ENCODE data around the gene TOLLIP.
"Not testable (repeated sequence)": the region's sequence is repeated elsewhere in the genome, so short reads cannot be mapped to it uniquely, and the experiment has no call there.

Gene TOLLIP

DNA sequence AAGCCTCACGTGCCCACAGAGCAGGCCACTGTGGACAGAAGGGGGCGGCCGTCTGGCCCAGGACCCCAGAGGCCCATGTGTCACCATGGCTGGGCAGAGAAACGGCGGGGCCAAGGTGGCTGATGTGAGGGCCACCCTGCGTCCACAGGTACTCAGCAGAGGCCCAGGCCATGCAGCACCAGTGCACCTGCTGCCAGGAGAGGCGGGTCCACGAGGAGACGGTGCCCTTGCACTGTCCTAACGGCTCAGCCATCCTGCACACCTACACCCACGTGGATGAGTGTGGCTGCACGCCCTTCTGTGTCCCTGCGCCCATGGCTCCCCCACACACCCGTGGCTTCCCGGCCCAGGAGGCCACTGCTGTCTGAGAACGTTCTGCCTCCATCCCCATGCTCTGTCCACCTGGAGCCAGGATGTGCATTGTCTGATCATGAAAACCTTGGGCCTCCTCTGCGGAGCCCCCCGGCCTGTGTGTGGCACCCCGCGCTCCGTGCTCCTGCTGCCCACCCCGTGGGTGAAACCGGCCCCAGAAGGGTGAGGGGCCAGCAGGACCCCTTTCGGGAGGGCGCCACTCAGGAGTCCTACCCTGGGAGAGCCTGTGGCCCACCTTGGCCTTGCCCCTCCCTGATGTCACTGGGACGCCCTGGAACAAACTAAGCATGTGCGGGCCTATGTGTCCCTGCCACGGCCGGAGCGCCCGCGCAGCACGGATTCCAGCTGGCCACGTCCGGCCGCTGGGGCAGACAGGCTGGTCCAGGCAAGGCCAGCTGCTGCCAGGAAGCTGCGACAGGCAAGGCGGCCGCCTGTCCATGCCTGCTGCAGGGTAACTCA lies 48.0 kb downstream of the TOLLIP start:
- DNase-seq = no peak

DNA sequence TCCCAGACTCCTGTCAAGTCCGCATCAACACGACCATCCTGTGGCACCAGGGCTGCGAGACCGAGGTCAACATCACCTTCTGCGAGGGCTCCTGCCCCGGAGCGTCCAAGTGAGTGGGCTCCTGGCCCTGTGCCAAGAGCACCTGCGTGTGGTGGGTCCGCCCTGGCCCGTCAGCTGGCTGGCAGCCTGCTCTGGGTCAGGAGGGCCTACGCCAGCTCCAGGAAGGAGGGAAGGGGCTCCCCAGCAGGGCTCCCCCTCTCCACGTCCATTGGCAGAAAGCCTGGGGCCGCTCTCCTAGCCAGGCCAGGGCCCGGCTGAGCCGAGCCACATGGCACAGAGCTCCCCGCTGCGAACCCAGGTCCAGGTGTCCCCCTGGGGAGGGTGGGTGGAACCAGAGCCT lies 48.8 kb downstream of the TOLLIP start:
- no peak for DNase-seq

DNA sequence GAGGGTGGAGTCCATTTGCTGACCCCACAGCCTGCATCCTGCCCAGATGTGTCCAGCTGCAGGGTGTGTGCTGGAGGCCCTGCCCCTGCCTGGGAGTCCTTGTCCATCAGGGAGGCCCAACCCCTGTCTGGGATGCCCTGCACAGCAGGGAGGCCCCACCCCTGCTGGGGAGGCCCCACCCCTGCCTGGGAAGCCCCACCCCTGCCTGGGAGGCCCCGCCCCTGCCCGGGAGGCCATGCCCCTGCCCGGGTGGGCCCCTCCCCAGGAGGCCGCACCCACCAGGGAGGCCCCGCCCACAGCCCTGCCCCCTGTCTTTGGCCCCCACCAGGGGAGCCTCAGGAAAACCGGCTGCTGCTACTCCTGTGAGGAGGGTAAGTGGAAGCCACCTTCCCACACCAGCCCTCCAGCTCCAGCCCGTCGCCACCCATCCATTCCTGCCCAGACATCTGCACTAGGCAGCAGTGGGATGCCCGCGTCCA lies 49.4 kb downstream of the TOLLIP start:
- DNase-seq = no peak

DNA sequence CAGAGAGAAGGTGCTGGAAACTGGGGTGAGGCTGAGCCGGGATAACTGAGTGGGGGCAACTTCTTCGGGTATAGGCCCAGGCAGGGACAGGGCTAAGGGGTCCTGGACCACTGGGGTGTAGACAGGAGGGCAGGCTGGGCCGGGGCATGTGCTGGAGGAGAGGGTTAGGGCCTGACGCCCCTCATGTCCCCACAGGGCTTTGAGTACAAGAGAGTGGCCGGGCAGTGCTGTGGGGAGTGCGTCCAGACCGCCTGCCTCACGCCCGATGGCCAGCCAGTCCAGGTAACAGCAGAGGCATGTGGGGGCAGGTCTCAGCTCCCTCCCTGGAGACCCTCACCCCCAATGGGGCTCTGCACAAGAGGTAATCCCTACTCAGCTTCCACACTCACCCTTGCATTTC lies 49.9 kb downstream of the TOLLIP start:
- no peak for DNase-seq

DNA sequence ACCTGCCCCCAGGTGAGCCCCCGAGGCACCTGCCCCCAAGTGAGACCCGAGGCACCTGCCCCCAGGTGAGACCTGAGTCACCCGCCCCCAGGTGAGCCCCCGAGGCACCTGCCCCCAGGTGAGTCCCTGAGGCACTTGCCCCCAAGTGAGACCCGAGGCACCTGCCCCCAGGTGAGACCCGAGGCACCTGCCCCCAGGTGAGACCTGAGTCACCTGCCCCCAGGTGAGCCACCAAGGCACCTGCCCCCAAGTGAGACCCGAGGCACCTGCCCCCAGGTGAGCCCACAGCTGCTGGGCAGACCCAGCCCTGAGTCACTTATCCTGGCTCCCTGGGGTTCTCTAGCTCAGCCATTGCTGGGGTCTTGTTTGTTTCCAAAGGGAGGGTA lies 50.4 kb downstream of the TOLLIP start:
- DNase-seq = no peak

DNA sequence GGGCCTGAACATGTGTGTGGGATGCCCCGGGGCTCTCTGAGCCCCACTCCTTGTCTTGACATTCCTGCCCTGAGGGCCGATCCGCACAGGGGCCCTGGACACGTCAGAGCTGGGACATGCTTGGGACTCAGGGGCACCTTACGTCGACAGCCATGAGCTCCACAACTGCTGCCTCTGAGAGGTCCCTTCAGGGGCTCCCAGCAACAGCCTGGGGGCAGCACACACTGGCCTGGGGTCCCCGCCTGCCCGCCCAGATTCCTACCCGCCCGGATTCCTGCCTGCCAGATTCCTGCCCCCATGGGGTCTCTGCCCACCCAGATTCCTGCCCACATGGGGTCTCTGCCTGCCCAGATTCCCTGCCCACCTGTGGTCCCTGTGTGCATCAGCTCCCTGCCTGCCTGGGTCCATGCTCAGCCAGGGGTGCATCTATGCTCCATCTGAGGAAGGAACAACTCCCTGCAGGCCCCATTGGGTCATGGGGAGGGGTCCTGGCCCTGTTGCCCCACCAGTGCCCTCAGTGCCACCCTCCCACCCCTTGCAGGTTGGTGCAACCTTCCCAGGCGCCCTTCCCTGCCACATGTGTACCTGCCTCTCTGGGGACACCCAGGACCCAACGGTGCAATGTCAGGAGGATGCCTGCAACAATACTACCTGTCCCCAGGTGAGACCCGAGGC lies 50.9 kb downstream of the TOLLIP start:
- DNase-seq = no peak

DNA sequence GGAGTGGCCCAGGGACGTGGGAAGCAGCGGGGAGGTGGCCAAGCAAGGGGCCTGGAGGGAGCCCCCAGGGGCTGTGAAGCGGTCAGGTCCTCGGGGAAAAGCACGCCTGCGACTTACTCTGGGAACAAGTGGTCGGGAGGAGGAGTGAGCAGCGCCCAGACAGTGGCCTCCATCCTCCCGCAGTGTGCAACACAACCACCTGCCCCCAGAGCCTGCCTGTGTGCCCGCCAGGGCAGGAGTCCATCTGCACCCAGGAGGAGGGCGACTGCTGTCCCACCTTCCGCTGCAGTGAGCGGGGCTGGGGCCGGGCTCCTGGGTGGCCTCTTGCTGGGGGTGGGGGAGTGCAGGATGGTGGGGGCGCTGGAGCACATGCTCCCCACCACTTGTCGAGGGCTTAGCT lies 51.5 kb downstream of the TOLLIP start:
- no peak for DNase-seq

DNA sequence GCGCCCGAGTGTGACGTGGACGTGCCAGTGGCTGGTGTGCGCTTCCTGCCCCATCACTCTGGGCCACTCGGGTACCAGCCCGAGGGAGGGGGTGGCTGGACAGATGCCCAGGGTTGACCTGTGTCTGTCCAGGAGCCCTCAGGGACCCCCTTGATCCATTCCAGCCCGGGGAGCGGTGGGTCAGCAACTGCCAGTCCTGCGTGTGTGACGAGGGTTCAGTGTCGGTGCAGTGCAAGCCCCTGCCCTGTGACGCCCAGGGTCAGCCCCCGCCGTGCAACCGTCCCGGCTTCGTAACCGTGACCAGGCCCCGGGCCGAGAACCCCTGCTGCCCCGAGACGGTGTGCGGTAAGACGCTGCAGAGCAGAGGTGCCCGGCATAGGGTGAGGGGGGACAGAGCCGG lies 52.1 kb downstream of the TOLLIP start:
- no peak for DNase-seq

DNA sequence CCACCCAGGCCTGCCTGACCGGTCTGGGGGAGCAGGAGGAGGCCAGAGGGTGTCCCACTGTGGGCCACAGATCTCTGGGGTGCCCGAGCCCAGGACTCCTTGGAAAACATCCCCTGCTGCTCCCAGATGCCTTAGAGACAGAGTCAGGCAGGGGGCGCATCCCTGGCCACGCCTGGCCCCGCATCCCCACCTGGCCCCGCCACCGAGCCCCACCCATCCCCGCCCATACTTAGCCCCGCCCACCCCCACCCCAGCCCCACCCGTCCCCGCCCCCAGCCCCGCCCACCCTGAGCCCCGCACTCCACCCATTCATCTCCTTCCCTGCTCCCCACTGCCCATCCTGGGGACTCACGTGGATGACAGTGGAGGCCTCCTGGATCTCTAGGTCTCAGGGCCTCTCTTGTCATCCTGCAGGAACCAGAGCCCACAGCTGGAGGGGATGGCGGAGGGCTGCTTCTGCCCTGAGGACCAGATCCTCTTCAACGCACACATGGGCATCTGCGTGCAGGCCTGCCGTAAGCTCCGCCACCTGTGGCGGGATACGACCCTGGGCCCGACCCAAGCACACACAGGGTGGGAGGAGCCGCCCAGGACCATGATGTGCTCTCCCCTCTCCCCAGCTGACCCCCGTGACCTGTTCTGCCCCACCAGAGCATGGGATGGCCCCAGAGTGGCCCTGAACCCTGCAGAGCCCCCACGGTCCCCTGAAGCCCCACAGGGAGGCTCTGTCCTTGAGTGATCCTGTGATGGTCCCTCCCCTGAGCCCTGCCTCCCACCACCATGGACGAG lies 53.0 kb downstream of the TOLLIP start:
- no peak for DNase-seq

DNA sequence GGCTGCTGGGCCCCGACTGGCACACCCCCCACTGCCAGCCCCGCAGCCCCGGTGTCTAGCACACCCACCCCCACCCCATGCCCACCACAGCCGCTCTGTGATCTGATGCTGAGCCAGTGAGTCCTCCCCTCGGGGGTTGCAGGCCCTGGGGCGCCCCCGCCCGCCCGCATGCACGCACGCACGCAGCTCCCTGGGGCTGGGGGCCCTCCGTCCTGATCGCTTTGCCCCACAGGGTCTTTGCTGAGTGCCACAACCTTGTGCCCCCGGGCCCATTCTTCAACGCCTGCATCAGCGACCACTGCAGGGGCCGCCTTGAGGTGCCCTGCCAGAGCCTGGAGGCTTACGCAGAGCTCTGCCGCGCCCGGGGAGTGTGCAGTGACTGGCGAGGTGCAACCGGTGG lies 54.3 kb downstream of the TOLLIP start:
- no peak for DNase-seq

DNA sequence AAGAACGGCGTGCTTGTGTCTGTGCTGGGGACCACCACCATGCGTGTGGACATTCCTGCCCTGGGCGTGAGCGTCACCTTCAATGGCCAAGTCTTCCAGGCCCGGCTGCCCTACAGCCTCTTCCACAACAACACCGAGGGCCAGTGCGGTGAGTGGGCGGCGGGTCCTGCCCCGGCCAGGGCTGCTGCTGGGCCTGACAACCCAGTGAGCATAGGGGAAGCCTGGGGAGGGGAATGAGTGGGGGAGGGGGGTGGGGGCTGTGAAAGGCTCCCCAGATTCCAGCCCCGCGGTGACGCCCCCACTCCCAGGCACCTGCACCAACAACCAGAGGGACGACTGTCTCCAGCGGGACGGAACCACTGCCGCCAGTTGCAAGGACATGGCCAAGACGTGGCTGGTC lies 54.7 kb downstream of the TOLLIP start:
- DNase-seq = no peak

DNA sequence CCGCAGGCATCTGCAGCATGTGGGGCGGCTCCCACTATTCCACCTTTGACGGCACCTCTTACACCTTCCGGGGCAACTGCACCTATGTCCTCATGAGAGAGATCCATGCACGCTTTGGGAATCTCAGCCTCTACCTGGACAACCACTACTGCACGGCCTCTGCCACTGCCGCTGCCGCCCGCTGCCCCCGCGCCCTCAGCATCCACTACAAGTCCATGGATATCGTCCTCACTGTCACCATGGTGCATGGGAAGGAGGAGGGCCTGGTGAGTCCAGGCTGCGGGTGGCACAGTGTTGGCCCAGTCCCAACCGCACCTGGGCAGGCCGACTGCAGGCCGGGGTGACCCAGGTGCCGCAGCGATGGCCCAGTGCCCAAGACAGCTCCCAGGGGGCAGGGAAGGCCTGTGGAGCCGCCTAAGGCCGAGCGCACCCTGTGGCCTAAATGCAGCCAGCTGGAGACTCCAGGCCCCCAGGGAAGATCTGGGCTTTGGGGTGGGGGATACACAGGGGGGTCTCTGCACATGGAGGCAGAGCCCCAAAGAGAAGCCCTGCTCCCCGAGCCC lies 55.3 kb downstream of the TOLLIP start:
- DNase-seq = no peak

DNA sequence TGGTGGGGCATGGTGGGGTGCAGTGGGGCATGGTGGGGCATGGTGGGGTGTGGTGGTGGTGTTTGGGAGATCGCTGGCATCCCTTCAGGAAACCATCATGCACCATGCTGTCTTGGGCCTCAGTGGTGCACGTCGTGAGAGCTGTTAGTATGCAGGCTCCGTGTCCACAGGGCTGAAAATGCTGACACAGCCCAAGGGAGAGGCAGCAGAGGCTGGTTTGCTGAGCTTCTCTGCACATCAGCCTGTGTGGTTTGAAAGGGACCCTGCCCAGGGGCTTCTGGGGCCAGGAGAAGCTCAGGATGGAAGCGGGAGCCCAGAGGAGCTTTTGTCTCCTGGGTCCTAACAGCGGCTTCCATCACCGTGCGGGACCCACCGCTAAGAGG lies 56.3 kb downstream of the TOLLIP start:
- DNase-seq = no peak

DNA sequence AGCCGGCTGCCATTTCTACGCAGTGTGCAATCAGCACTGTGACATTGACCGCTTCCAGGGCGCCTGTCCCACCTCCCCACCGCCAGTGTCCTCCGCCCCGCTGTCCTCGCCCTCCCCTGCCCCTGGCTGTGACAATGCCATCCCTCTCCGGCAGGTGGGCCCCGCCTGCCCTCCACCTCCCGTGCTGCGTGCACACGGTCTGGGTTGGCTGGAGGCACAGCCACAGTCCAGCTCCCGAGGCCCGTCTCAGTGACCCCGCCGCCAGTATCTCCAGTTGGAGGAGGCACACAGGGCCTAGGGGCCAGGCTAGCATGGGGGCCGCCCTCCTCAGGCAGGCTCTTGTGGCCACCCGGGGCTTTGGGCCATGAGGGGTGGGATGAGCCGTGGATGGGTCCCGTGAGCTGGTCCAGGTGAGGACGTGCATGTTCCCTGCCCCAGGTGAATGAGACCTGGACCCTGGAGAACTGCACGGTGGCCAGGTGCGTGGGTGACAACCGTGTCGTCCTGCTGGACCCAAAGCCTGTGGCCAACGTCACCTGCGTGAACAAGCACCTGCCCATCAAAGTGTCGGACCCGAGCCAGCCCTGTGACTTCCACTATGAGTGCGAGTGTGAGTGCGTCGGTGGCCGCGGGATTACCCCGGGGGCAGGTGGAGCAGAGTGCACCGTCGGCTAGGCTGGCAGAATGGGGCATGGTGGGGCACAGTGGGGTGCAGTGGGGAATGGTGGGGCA lies 56.9 kb downstream of the TOLLIP start:
- DNase-seq = no peak

DNA sequence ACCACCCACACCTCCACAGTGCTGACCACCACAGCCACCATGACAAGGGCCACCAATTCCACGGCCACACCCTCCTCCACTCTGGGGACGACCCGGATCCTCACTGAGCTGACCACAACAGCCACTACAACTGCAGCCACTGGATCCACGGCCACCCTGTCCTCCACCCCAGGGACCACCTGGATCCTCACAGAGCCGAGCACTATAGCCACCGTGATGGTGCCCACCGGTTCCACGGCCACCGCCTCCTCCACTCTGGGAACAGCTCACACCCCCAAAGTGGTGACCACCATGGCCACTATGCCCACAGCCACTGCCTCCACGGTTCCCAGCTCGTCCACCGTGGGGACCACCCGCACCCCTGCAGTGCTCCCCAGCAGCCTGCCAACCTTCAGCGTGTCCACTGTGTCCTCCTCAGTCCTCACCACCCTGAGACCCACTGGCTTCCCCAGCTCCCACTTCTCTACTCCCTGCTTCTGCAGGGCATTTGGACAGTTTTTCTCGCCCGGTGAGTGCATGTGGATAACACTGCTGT lies 58.1 kb downstream of the TOLLIP start:
- DNase-seq = no peak

DNA sequence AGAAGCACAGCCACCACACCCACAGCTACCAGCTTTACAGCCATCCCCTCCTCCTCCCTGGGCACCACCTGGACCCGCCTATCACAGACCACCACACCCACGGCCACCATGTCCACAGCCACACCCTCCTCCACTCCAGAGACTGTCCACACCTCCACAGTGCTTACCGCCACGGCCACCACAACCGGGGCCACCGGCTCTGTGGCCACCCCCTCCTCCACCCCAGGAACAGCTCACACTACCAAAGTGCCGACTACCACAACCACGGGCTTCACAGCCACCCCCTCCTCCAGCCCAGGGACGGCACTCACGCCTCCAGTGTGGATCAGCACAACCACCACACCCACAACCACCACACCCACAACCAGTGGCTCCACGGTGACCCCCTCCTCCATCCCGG lies 59.0 kb downstream of the TOLLIP start:
- not testable (repeated sequence) for DNase-seq

DNA sequence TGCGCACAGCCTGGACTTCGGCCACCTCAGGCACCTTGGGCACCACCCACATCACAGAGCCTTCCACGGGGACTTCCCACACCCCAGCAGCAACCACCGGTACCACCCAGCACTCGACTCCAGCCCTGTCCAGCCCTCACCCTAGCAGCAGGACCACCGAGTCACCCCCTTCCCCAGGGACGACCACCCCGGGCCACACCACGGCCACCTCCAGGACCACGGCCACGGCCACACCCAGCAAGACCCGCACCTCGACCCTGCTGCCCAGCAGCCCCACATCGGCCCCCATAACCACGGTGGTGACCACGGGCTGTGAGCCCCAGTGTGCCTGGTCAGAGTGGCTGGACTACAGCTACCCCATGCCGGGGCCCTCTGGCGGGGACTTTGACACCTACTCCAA lies 60.5 kb downstream of the TOLLIP start:
- DNase-seq = not testable (repeated sequence)

DNA sequence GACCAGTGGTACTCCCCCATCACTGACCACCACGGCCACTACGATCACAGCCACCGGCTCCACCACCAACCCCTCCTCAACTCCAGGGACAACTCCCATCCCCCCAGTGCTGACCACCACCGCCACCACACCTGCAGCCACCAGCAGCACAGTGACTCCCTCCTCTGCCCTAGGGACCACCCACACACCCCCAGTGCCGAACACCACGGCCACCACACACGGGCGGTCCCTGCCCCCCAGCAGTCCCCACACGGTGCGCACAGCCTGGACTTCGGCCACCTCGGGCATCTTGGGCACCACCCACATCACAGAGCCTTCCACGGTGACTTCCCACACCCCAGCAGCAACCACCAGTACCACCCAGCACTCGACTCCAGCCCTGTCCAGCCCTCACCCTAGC lies 62.4 kb downstream of the TOLLIP start:
- not testable (repeated sequence) for DNase-seq

DNA sequence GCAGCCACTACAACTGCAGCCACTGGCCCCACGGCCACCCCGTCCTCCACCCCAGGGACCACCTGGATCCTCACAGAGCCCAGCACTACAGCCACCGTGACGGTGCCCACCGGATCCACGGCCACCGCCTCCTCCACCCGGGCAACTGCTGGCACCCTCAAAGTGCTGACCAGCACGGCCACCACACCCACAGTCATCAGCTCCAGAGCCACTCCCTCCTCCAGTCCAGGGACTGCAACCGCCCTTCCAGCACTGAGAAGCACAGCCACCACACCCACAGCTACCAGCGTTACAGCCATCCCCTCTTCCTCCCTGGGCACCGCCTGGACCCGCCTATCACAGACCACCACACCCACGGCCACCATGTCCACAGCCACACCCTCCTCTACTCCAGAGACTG lies 63.1 kb downstream of the TOLLIP start:
- not testable (repeated sequence) for DNase-seq

DNA sequence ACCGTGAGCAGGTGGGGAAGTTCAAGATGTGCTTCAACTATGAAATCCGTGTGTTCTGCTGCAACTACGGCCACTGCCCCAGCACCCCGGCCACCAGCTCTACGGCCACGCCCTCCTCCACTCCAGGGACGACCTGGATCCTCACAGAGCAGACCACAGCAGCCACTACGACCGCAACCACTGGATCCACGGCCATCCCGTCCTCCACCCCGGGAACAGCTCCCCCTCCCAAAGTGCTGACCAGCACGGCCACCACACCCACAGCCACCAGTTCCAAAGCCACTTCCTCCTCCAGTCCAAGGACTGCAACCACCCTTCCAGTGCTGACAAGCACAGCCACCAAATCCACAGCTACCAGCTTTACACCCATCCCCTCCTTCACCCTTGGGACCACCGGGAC lies 63.7 kb downstream of the TOLLIP start:
- DNase-seq = not testable (repeated sequence)

DNA sequence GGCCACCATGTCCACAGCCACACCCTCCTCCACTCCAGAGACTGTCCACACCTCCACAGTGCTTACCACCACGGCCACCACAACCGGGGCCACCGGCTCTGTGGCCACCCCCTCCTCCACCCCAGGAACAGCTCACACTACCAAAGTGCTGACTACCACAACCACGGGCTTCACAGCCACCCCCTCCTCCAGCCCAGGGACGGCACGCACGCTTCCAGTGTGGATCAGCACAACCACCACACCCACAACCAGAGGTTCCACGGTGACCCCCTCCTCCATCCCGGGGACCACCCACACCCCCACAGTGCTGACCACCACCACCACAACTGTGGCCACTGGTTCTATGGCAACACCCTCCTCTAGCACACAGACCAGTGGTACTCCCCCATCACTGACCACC lies 64.9 kb downstream of the TOLLIP start:
- DNase-seq = not testable (repeated sequence)

DNA sequence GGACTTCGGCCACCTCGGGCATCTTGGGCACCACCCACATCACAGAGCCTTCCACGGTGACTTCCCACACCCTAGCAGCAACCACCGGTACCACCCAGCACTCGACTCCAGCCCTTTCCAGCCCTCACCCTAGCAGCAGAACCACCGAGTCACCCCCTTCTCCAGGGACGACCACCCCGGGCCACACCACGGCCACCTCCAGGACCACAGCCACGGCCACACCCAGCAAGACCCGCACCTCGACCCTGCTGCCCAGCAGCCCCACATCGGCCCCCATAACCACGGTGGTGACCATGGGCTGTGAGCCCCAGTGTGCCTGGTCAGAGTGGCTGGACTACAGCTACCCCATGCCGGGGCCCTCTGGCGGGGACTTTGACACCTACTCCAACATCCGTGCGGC lies 65.9 kb downstream of the TOLLIP start:
- DNase-seq = not testable (repeated sequence)

Measured in CD4-positive, alpha-beta T cell treated with Interleukin-4 for 4 hours (primary cell).